Ovary (tissue), 9 donors: Measurements from ENCODE around the gene JARID2. TPM values are rescaled to one million over a fixed set of nuclear protein-coding genes. Genes with fewer than 3 reads are reported as not detected.

Source experiments
- DNase-seq, 5 donors: peaks; one replicate each; pipeline ENCODE4 v3.0.0-alpha.2; 2019 to 2020
- H3K27ac ChIP-seq, 2 donors: fragments of 200-600 bp; one replicate each; pipeline versions ENCODE4 v1.5.1 to v1.8.0; 2019 to 2022
- H3K27me3 ChIP-seq: fragments of 200-600 bp; one replicate; pipeline ENCODE4 v1.8.0; 2022
- H3K36me3 ChIP-seq: fragments of 200-600 bp; sonication (generic); one replicate; pipeline ENCODE4 v1.5.1; 2019
- H3K4me1 ChIP-seq: one replicate; pipeline ENCODE4 v1.8.1; 2013; ENCODE audit warnings: mild to moderate bottlenecking, moderate library complexity; ENCODE audit not compliant: insufficient read depth
- H3K4me3 ChIP-seq: fragments of 200-600 bp; sonication (generic); one replicate; pipeline ENCODE4 v1.5.1; 2017
- H3K9me3 ChIP-seq, 2 donors: fragments of 200-600 bp in 1 of 2; sonication (generic) in 1 of 2; one replicate each; pipeline versions ENCODE4 v1.5.1 to v1.8.1; 2013 to 2019; ENCODE audit warnings: mild to moderate bottlenecking in 1 of 2, moderate library complexity in 1 of 2
- EP300 ChIP-seq: sonication (generic); formaldehyde crosslinking; IDR thresholded peaks from one replicate; pipeline ENCODE4 v1.6.1; 2017; ENCODE audit warnings: antibody characterized with exemption
- POLR2A ChIP-seq: fragments of 450-650 bp; IDR thresholded peaks from one replicate; pipeline ENCODE4 v1.6.1; 2017; ENCODE audit warnings: antibody characterized with exemption, mild to moderate bottlenecking, moderate library complexity
- WGBS, 3 donors: extraction: QIAGEN DNeasy Blood & Tissue Kit in 1 of 3; methylation state at CpG; one replicate each; pipeline versions ENCODE4 v1.1.5 to v1.1.7; 2013 to 2017; 5-methylcytosine and 5-hydroxymethylcytosine counted together
- intact Hi-C, 4 donors: fragments of 100-400 bp; cut with DNase I; formaldehyde crosslinking; loops; one replicate each; pipeline versions ENCODE4 v1.11.0 to v1.15.1; 2022 to 2023
- polyA plus RNA-seq, 2 donors: library from polyadenylated mRNA; stranded (reverse); fragments of 200-250 nt in 1 of 2; fragments of 350-450 nt in 1 of 2; fragmentation: Illumina TruSeq in 1 of 2; extraction: RNeasy Lipid Tissue Mini Kit (QIAGEN cat#74804) in 1 of 2; gene quantifications; one replicate each; pipeline ENCODE4 v1.2.3, GENCODE V29; 2013 to 2014
- total RNA-seq, 7 donors: library from RNA; depleted of rRNA in 2 of 7; stranded (reverse); fragments of >200 nt in 2 of 7; fragmentation: NEBNext Ultra II Directional in 3 of 7; extraction: Animal tissue kit (Norgen Biotek cat#: 25700) in 3 of 7; gene quantifications; one replicate each; pipeline versions ENCODE4 v1.1.0 to v1.2.4, GENCODE V29; 2016 to 2023
- TF ChIP-seq, protein P1 (sequence below), 3 donors: fragments of 450-650 bp in 2 of 3; fragments of 200-600 bp in 1 of 3; IDR thresholded peaks; one replicate each; pipeline versions ENCODE4 v1.5.1 to v1.8.0; 2016 to 2022; ENCODE audit warnings: antibody characterized with exemption in 3 of 3, mild to moderate bottlenecking in 1 of 3
- donor health status: DM: no; HTN: no; CAD: no; lungs with moderate emphysema.
- donor health status: DM: no; HTN: no; CAD: no.
- donor health status: Bipolar disorder and iron deficiency.
- donor health status: DM: yes; HTN: yes; CAD: no.
- donor health status: DM: no; HTN: no; CAD: no.
- donor health status: DM: yes; HTN: yes; CAD: no.

JARID2 gene
- total and polyA plus RNA-seq, 9 donors, result 4.5 to 17.4 (median 8.7) TPM

- Histone ChIP-seq H3K9me3 (no peaks in the 10 kb centered on the region), H3K4me3 (no peak overlapping the region), H3K27me3 (no peaks in the 10 kb centered on the region), H3K27ac (no peak overlapping the region), H3K4me1 (peaks cover 12% of the 10 kb centered on the region), H3K36me3 (no peaks in the 10 kb centered on the region)
- TF ChIP-seq, protein P1, sequence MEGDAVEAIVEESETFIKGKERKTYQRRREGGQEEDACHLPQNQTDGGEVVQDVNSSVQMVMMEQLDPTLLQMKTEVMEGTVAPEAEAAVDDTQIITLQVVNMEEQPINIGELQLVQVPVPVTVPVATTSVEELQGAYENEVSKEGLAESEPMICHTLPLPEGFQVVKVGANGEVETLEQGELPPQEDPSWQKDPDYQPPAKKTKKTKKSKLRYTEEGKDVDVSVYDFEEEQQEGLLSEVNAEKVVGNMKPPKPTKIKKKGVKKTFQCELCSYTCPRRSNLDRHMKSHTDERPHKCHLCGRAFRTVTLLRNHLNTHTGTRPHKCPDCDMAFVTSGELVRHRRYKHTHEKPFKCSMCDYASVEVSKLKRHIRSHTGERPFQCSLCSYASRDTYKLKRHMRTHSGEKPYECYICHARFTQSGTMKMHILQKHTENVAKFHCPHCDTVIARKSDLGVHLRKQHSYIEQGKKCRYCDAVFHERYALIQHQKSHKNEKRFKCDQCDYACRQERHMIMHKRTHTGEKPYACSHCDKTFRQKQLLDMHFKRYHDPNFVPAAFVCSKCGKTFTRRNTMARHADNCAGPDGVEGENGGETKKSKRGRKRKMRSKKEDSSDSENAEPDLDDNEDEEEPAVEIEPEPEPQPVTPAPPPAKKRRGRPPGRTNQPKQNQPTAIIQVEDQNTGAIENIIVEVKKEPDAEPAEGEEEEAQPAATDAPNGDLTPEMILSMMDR (IDR thresholded peaks at IDR 0.05), result no peak
- no peak for TF ChIP-seq POLR2A
- no peak for TF ChIP-seq EP300
- intact Hi-C loops, result no loop called here
- DNase-seq, result no peak
- 98 to 100% (median 100%) methylated on average over 2 of the region's 2 CpGs for WGBS, 3 donors
Measured at GRCh38 chr6:15434823-15435380, 189.0 kb downstream of the JARID2 start.

DNA sequence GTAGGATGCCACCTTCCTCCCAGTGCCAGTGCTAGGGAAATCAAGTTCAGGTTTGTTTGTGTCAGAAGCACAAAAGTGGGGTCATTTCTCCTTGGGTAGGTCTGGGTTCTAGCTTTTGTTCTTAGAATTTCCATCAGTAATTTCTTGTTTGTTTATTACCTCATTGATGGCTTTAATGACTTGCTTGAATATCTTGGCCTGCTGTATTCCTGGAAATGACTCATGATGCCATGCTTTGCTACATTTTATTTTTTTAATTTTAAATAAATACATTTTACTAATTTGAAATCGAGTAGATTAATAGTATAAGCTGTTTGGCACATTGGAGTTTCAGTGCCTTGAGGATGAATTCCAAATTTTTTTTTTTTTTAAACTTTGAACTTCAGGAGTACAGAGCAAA, 189.6 kb downstream of the JARID2 start:
- no peak for TF ChIP-seq POLR2A
- no peak for TF ChIP-seq EP300
- TF ChIP-seq, protein P1 (IDR thresholded peaks at IDR 0.05), result no peak

DNA sequence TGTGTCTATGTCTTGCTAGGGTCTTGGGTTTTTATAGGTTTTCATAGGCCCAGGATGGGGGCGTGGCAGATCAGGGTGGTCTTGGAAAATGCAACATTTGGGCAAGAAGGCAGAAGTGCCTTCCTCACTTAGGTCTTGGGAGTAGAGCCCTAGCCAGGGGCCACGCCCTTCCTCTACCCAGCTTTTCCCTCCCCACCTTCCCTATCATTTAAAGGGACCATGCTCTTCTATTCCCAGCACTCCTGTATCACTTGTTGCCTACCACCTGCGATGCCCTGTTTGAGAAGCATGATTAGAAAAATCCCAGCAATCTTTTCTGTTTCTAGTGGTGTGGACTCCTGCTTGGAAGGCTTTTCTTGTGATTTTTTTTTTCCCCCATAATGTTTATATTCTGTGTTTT, 190.6 kb downstream of the JARID2 start:
- intact Hi-C loops, result no loop called here
- Histone ChIP-seq H3K27ac (no peak overlapping the region), H3K4me3 (no peak overlapping the region), H3K9me3 (no peaks in the 10 kb centered on the region), H3K36me3 (no peaks in the 10 kb centered on the region), H3K27me3 (no peaks in the 10 kb centered on the region), H3K4me1 (peaks cover 5% of the 10 kb centered on the region)
- TF ChIP-seq, protein P1 (IDR thresholded peaks at IDR 0.05), result no peak
- TF ChIP-seq POLR2A (no peak), EP300 (no peak)
- 95 to 98% (median 95%) methylated on average over 3 of the region's 3 CpGs for WGBS, 3 donors
- DNase-seq, result no peak

More for the DNA sequence above, 189.6 kb downstream of the JARID2 start:
- DNase-seq, result no peak
- H3K4me1 ChIP-seq, result peaks cover 12% of the 10 kb centered on the region
- intact Hi-C loops, result no loop called here
- H3K36me3 ChIP-seq, result no peaks in the 10 kb centered on the region
- H3K4me3 ChIP-seq, result no peak overlapping the region
- no peak overlapping the region for H3K27ac ChIP-seq
- WGBS, 3 donors, result 80 to 88% (median 83%) methylated on average over 1 of the region's 1 CpG
- H3K27me3 ChIP-seq, result no peaks in the 10 kb centered on the region
- no peaks in the 10 kb centered on the region for H3K9me3 ChIP-seq

DNA sequence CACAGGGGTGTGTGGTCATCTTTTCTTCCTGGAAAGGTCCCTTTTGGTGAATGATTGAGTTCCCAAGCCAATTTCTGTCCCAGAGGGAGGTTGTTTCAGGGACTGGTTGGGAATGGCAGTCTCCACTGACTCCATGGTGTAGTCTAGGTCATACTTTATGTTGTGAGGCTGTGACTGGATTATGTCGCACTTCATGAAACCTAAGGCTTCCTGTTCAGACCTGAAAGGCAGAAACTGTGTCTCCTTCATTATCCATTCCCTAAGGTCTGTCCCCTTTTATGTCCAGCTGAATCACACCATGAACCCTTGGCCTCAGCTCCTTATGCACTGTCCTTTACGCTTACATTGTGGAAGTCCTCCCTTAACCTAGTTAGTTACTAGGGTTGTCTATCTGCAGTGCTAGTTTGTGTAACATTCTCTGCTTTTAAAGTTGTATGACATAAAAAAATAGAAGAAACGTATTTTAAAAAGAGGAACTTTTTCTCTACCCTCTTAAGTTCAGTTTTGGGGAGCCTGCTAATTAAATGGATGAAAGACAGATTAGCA, 191.3 kb downstream of the JARID2 start:
- peaks cover 4% of the 10 kb centered on the region for H3K4me1 ChIP-seq
- 92 to 95% (median 93%) methylated on average over 3 of the region's 3 CpGs for WGBS, 3 donors
- H3K27ac ChIP-seq, result no peak overlapping the region
- intact Hi-C loops, result no loop called here
- TF ChIP-seq POLR2A (no peak), EP300 (no peak)
- TF ChIP-seq, protein P1 (IDR thresholded peaks at IDR 0.05), result no peak
- DNase-seq, result no peak
- no peak overlapping the region for H3K4me3 ChIP-seq
- H3K27me3 ChIP-seq, result no peaks in the 10 kb centered on the region
- no peaks in the 10 kb centered on the region for H3K36me3 ChIP-seq
- no peaks in the 10 kb centered on the region for H3K9me3 ChIP-seq
